Activated B cell treated with CpG ODN at 0.5 μM for 24 hours (primary cell): ENCODE results near the gene ZGLP1. TPM values are rescaled to one million over a fixed set of nuclear protein-coding genes. Genes with fewer than 3 reads are reported as not detected.

Source experiments
- ATAC-seq: fragments of 200-7000 bp; cut with Tn5 transposase; one replicate; pipeline ENCODE4 v1.10.0; 2021; ENCODE audit warnings: low read depth, mild to moderate bottlenecking, moderate library complexity
- CTCF ChIA-PET: fragments of 350-600 bp; sonication (Branson Sonifier 250); formaldehyde crosslinking; loops from one replicate; lab custom pipeline; 2021; ENCODE audit warnings: antibody characterized with exemption; lab: Charles Lee
- POLR2A ChIA-PET: fragments of 350-600 bp; sonication (Branson Sonifier 250); formaldehyde crosslinking; loops from one replicate; lab custom pipeline; 2021; ENCODE audit warnings: antibody characterized with exemption; lab: Charles Lee
- DNase-seq: peaks from one replicate; pipeline ENCODE4 v3.0.0; 2022
- H3K27ac Mint-ChIP-seq: one replicate; pipeline ENCODE4 v1.8.0; 2020; ENCODE audit warnings: mixed read lengths
- H3K27me3 Mint-ChIP-seq: one replicate; pipeline ENCODE4 v1.8.0; 2021; ENCODE audit warnings: mixed read lengths
- H3K36me3 Mint-ChIP-seq: one replicate; pipeline ENCODE4 v1.8.0; 2021; ENCODE audit warnings: low read depth, mixed read lengths
- H3K4me1 Mint-ChIP-seq: one replicate; pipeline ENCODE4 v1.8.0; 2021; ENCODE audit warnings: mixed read lengths
- H3K4me3 Mint-ChIP-seq: one replicate; pipeline ENCODE4 v1.8.0; 2020; ENCODE audit warnings: mild to moderate bottlenecking, mixed read lengths
- H3K9me3 Mint-ChIP-seq: one replicate; pipeline ENCODE4 v1.8.0; 2020; ENCODE audit warnings: mixed read lengths
- intact Hi-C: fragments of 100-400 bp; cut with micrococcal nuclease; formaldehyde crosslinking; loops from one replicate; pipeline ENCODE4 v1.15.1; 2024
- total RNA-seq: library from RNA; stranded (reverse); gene quantifications from 2 replicates; pipeline ENCODE4 v1.2.3, GENCODE V29; 2022
- TF ChIP-seq, protein P1 (sequence below): fragments of 200-600 bp; IDR thresholded peaks from one replicate; pipeline ENCODE4 v1.8.0; 2022; ENCODE audit warnings: antibody characterized with exemption, mild to moderate bottlenecking

ZGLP1 gene
- total RNA-seq, 1 donor from 2014 or later = 5.1 TPM

DNA sequence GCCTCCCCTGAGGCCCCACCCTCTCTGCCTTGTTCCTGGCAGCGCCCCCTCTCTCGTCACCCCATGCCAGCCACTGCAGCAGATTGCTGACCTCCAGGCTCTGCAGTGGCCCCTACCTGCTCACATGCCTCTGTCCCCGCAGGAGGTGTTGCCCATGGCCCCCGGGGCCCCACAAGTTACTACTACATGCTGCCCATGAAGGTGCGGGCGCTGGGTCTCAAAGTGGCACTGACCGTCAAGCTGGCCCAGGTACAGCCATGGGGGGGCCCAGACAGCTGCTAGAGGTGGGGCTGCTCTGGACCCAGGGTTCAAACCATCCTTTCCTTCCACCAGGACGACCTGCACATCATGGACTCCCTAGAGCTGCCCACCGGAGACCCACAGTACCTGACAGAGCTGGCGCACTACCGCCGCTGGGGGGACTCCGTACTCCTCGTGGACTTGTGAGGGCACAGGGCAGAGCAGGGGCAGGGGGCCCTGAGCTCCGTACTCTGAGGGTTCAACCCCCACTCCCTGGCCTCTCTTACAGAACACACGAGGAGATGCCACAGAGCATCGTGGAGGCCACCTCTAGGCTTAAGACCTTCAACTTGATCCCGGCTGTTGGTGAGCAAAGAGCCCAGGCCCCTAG is 51.4 kb downstream of the ZGLP1 start:
- peaks cover 5% of the 10 kb centered on the region for H3K4me1 Mint-ChIP-seq
- no peak overlapping the region for H3K27ac Mint-ChIP-seq
- DNase-seq = no peak
- ChIA-PET POLR2A (interaction anchor here (0.5 to 3.5 kb wide), 7 partner anchors 12 to 488 kb away, joined by 3 to 21 read pairs (median 4); partner anchors contain the start of genes CDC37 and ICAM1), CTCF (interaction anchor here (0.6 to 6.0 kb wide), 13 partner anchors 8 to 326 kb away, joined by 3 to 102 read pairs (median 6); partner anchors contain the start of genes ICAM1 and TYK2)
- H3K27me3 Mint-ChIP-seq = no peaks in the 10 kb centered on the region
- intact Hi-C loops = loop anchor here (2.0 kb wide), 1 partner anchor 323 kb away; no protein-coding TSS in a partner anchor
- TF ChIP-seq, protein P1, sequence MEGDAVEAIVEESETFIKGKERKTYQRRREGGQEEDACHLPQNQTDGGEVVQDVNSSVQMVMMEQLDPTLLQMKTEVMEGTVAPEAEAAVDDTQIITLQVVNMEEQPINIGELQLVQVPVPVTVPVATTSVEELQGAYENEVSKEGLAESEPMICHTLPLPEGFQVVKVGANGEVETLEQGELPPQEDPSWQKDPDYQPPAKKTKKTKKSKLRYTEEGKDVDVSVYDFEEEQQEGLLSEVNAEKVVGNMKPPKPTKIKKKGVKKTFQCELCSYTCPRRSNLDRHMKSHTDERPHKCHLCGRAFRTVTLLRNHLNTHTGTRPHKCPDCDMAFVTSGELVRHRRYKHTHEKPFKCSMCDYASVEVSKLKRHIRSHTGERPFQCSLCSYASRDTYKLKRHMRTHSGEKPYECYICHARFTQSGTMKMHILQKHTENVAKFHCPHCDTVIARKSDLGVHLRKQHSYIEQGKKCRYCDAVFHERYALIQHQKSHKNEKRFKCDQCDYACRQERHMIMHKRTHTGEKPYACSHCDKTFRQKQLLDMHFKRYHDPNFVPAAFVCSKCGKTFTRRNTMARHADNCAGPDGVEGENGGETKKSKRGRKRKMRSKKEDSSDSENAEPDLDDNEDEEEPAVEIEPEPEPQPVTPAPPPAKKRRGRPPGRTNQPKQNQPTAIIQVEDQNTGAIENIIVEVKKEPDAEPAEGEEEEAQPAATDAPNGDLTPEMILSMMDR = no peak
- no peak for ATAC-seq
- no peaks in the 10 kb centered on the region for H3K9me3 Mint-ChIP-seq
- H3K36me3 Mint-ChIP-seq = peaks cover 58% of the 10 kb centered on the region
- H3K4me3 Mint-ChIP-seq = no peak overlapping the region

GRCh38 chr19:10256970-10257615 is 52.5 kb downstream of the ZGLP1 start:
- Mint-ChIP-seq H3K9me3 (no peaks in the 10 kb centered on the region), H3K4me1 (peaks cover 14% of the 10 kb centered on the region), H3K27ac (no peak overlapping the region), H3K36me3 (peaks cover 59% of the 10 kb centered on the region), H3K4me3 (no peak overlapping the region), H3K27me3 (no peaks in the 10 kb centered on the region)
- ChIA-PET POLR2A (no interaction called here), CTCF (interaction anchor here (1.3 to 6.0 kb wide), 4 partner anchors 123 to 135 kb away, joined by 3 to 102 read pairs (median 38); partner anchors contain the start of gene TYK2)
- TF ChIP-seq, protein P1 = no peak
- DNase-seq = no peak
- no peak for ATAC-seq
- intact Hi-C loops = no loop called here

DNA sequence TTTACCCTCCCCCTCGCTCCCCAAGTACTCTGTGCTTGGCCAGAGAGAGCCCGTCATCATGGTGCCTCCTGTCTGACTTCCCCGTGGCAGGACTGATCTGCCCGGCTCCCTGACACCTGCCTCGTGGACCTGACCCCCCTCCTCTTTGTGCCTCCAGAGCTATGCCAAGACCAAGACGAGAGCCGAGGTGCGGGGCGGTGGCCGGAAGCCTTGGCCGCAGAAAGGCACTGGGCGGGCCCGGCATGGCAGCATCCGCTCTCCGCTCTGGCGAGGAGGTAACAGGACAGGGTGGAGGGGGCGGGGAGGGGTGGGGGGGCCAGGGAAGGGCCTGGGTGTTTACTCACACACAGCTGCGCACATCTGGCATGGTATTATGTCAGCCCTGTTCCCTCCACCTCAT is 53.1 kb downstream of the ZGLP1 start:
- Mint-ChIP-seq H3K4me3 (no peak overlapping the region), H3K4me1 (peaks cover 19% of the 10 kb centered on the region), H3K27ac (no peak overlapping the region), H3K9me3 (no peaks in the 10 kb centered on the region), H3K27me3 (no peaks in the 10 kb centered on the region), H3K36me3 (peaks cover 64% of the 10 kb centered on the region)
- ChIA-PET CTCF (interaction anchor here (1.7 kb wide), 1 partner anchor 132 kb away, joined by 7 read pairs; no protein-coding TSS in a partner anchor), POLR2A (no interaction called here)
- TF ChIP-seq, protein P1 = no peak
- DNase-seq (no peak), ATAC-seq (no peak)
- intact Hi-C loops = no loop called here

GRCh38 chr19:10255358-10255757 is 54.3 kb downstream of the ZGLP1 start:
- Mint-ChIP-seq H3K9me3 (no peaks in the 10 kb centered on the region), H3K27ac (no peak overlapping the region), H3K27me3 (no peaks in the 10 kb centered on the region), H3K4me1 (peaks cover 24% of the 10 kb centered on the region), H3K4me3 (no peak overlapping the region), H3K36me3 (peaks cover 64% of the 10 kb centered on the region)
- ChIA-PET POLR2A (no interaction called here), CTCF (interaction anchor here (1.7 kb wide), 1 partner anchor 134 kb away, joined by 7 read pairs; no protein-coding TSS in a partner anchor)
- intact Hi-C loops = no loop called here
- DNase-seq (no peak), ATAC-seq (no peak)
- TF ChIP-seq, protein P1 = no peak

Other genes with a start within 250 kb of the ZGLP1 start
- gene SHFL, start 223.5 kb downstream of the ZGLP1 start, total RNA-seq = 61.3 and 61.4 TPM in 2 replicates
- gene ANGPTL6, start 207.1 kb downstream of the ZGLP1 start, total RNA-seq = 16.4 and 18.4 TPM in 2 replicates
- gene PPAN, start 203.5 kb downstream of the ZGLP1 start, total RNA-seq = 107 and 119 TPM in 2 replicates
- gene P2RY11, start 198.1 kb downstream of the ZGLP1 start, total RNA-seq = 33.1 and 42.6 TPM in 2 replicates
- 332 and 371 TPM in 2 replicates for gene EIF3G, start 189.9 kb downstream of the ZGLP1 start, total RNA-seq
- gene DNMT1, start 114.9 kb downstream of the ZGLP1 start, total RNA-seq = 136 and 156 TPM in 2 replicates
- 5.3 and 5.6 TPM in 2 replicates for gene S1PR2, start 78.5 kb downstream of the ZGLP1 start, total RNA-seq
- 66.9 and 68.3 TPM in 2 replicates for gene MRPL4, start 57.6 kb downstream of the ZGLP1 start, total RNA-seq
- 32.6 and 37.4 TPM in 2 replicates for gene ICAM1, start 38.7 kb downstream of the ZGLP1 start, total RNA-seq
- 0.71 and 0.95 TPM in 2 replicates for gene ICAM4, start 22.9 kb downstream of the ZGLP1 start, total RNA-seq
- gene ICAM5, start 19.9 kb downstream of the ZGLP1 start, total RNA-seq = 0.76 and 1.2 TPM in 2 replicates
- gene FDX2, start 6.2 kb upstream of the ZGLP1 start, total RNA-seq = 12.8 and 15.0 TPM in 2 replicates
- gene RAVER1, start 23.7 kb upstream of the ZGLP1 start, total RNA-seq = 77.0 and 80.8 TPM in 2 replicates
- 147 and 166 TPM in 2 replicates for gene ICAM3, start 29.8 kb upstream of the ZGLP1 start, total RNA-seq
- 302 and 356 TPM in 2 replicates for gene TYK2, start 70.8 kb upstream of the ZGLP1 start, total RNA-seq
- 172 and 173 TPM in 2 replicates for gene CDC37, start 93.7 kb upstream of the ZGLP1 start, total RNA-seq
- gene PDE4A, start 110.7 kb upstream of the ZGLP1 start, total RNA-seq = 6.6 and 8.6 TPM in 2 replicates
- 38.9 and 48.0 TPM in 2 replicates for gene KEAP1, start 193.5 kb upstream of the ZGLP1 start, total RNA-seq
- gene S1PR5, start 207.6 kb upstream of the ZGLP1 start, total RNA-seq = 0.12 TPM in 1 of 2 replicates, not detected in the other
- 37.8 and 39.1 TPM in 2 replicates for gene ATG4D, start 234.1 kb upstream of the ZGLP1 start, total RNA-seq